ENCODE measurements around the gene FBN2.

Gene FBN2

DNA sequence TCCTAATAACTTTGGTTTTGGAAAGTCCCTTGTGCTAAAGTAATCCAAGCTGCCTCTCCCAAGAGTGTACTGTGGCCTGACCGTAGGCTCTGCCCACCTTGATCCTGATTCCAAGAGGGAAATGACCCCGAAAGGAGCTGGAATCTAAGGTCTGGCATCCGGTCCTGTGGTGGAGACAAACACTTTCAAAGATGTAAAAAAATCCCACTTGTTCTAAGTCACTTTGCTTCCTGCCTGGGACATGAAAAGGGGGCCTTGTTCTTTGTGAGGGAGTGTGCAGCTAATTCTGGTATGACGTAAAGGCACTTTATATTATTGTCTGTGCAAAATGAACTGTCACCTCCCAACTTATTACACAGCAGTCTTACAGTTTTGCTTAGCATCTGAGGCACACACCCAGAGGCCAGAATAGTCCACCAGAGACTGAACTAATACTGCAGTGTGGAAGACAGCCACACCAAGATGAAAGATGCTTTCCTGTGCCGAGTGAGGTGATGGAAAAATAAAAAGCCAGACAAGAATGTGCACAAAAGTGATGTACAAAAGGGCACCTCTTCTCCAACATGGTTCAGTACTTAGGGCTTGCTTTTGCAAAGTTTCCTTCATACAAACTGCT, 325.7 kb downstream of the FBN2 start:
- TF ChIP-seq, protein P1, sequence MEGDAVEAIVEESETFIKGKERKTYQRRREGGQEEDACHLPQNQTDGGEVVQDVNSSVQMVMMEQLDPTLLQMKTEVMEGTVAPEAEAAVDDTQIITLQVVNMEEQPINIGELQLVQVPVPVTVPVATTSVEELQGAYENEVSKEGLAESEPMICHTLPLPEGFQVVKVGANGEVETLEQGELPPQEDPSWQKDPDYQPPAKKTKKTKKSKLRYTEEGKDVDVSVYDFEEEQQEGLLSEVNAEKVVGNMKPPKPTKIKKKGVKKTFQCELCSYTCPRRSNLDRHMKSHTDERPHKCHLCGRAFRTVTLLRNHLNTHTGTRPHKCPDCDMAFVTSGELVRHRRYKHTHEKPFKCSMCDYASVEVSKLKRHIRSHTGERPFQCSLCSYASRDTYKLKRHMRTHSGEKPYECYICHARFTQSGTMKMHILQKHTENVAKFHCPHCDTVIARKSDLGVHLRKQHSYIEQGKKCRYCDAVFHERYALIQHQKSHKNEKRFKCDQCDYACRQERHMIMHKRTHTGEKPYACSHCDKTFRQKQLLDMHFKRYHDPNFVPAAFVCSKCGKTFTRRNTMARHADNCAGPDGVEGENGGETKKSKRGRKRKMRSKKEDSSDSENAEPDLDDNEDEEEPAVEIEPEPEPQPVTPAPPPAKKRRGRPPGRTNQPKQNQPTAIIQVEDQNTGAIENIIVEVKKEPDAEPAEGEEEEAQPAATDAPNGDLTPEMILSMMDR (conservative IDR thresholded peaks at IDR 0.05) = no peak
- TF ChIP-seq ZFX (IDR thresholded peaks at IDR 0.05) = no peak
- H3K27ac ChIP-seq = no peak overlapping the region

DNA sequence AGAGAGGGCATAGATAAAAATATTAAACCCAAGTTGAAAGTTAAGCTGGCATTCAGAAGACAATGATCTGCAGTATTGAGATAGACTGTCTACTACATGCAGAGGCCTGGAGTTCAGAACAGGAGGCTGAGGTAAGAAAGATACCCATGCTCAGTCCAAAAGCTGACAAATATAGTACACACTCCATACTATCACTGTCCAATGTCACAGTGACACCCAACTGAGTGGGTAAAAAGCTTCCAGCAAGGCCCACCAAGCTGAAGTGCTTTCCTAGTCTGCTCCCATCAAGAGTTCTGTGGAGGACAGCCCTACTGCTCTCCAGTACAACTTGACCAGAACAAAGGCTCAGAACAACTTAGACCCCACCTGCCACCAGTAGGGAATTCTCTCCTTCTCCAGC, 329.6 kb downstream of the FBN2 start:
- TF ChIP-seq ZFX (IDR thresholded peaks at IDR 0.05) = no peak
- TF ChIP-seq, protein P1 (conservative IDR thresholded peaks at IDR 0.05) = no peak

More for the DNA sequence above, 329.6 kb downstream of the FBN2 start:
- no peak overlapping the region for H3K27ac ChIP-seq

All from C4-2B (cell line).